Hepatocyte (in vitro differentiated cells): ENCODE measurements around the gene FBL.

Experiments used
- CTCF ChIP-seq: fragments of 200-600 bp; sonication (generic); IDR thresholded peaks from 2 replicates; pipeline ENCODE4 v1.5.1; 2016; ENCODE audit warnings: antibody characterized with exemption, mild to moderate bottlenecking; ENCODE audit not compliant: poor library complexity
- EZH2 ChIP-seq: fragments of 200-600 bp; sonication (generic); IDR thresholded peaks from 2 replicates; pipeline ENCODE4 v1.6.1; 2016; ENCODE audit warnings: antibody characterized with exemption, mild to moderate bottlenecking, borderline replicate concordance

- TF ChIP-seq EZH2 (no peak), CTCF (no peak)
Observed at GRCh38 chr19:39797083-39797482, 49.1 kb downstream of the FBL start.
